GM18502 (cell line): ENCODE measurements around the gene SUSD1.

Experiments
- ATAC-seq: cut with Tn5 transposase; IDR thresholded peaks from one replicate; pipeline ENCODE4 v1.9.1; 2021; ENCODE audit warnings: mild to moderate bottlenecking; ENCODE audit not compliant: unreplicated experiment, poor library complexity

The SUSD1 gene

DNA sequence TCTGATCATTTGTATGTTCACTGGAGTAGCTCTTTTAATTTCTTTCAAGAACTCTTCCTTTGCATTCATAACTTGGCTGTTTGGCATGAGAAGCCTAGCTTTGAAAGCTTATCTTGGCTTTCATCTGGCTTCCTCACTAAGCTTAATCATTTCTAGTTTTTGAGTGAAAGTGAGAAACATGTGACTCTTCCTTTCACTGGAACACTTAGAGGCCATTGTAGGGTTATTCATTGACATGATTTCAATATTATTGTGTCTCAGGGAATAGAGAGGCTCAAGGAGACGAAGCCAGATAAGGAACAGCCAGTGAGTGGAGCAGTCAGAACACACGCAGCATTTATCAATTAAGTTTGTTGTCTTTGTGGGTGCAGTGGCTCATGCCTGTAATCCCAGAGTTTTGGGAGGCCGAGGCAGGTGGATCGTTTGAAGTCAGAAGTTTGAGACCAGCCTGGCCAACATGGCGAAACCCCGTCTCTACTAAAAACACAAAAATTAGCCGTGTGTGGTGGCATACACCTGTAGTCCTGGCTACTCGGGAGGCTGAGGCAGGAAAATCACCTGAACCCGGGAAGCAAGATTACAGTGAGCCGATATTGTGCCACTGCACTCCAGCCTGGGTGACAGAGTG is 180.2 kb downstream of the SUSD1 start:
- ATAC-seq: peak; percentile 61

DNA sequence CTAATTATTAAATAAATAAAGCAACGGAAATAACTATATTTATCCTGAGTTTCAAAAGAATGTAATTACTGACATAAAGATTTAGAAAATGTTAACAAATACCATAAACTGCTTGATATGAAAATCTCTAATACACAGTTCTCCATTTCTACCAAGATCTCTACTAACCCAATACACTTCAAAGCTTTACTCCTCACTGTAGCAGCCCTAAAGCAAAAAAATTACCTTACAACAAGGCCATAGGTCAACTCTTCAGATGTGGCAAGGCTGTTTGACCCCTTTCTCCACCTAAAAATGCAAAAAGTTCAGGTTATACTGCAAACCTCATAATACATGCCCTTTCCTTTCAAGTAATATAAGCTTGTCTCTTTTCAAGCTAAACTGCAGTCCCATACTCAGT is 181.8 kb downstream of the SUSD1 start:
- no peak for ATAC-seq

DNA sequence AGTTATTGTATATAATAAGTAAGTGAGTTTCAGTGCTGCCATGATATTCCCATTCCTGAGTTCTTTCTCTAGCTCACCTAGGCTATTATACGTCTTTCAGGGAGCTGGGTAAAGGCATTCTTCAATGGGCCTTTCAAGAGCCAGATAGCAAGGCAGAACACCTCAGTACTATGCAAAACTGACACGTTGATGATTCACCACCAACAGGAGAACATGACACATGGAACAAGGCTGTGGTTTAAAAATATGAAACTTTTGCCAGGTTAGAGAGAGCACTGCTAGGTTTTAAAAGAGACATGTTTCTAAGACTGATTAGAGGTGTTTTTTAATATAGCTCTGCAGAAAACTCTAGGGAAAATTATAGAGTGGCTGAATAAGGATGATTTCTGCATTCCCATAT is 182.6 kb downstream of the SUSD1 start:
- ATAC-seq: peak; percentile 88

DNA sequence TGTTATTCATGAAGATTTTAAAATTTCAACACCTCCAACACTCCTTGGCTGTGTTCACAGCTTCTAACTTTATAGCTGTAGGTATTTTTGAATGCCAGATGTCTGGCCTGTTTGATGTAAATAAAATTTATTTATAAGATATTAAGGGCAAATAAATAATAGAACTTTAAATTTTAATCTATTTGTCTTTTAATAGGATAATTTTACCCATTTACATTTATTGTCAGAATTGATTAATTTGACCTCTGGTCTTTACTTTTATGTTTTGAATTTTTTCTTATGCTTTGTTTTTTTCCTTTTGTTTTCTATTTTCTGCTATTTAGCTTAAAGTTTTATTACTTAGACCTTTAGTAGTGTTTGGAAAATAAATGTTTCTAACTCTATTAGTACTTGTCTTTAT is 183.9 kb downstream of the SUSD1 start:
- ATAC-seq: no peak
